Fibroblast of peridontal ligament (primary cell): Measurements from ENCODE around the gene CALHM3.

ENCODE experiments used
- DNase-seq: peaks from one replicate; pipeline ENCODE4 v3.0.0-alpha.2; 2010; ENCODE audit errors: extremely low read depth

The CALHM3 gene

DNA sequence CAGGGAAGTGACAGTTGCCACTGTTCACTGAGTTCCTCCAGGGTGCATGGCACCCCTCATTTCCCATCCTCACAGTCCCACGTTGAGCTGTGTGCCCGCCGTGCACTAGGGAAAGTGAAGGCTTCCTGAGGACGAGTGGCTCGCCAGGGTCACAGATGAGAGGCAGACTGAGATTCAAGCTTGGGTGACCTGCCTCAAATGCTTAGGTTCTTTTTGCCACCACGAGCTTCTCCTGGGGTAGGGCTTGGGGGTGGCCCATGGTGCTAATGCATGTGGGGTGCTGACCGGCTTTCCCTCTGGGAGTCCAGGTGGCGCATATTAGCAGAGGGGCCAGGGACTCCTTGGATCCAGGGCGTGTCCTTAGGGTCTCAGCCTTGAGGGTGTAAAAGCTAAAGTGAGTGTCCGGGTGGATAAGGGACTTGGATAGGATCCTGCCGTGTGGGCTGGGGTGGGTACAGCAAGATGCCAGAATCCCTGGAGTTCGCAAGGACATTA lies 28.8 kb downstream of the CALHM3 start:
- DNase-seq, result no peak

DNA sequence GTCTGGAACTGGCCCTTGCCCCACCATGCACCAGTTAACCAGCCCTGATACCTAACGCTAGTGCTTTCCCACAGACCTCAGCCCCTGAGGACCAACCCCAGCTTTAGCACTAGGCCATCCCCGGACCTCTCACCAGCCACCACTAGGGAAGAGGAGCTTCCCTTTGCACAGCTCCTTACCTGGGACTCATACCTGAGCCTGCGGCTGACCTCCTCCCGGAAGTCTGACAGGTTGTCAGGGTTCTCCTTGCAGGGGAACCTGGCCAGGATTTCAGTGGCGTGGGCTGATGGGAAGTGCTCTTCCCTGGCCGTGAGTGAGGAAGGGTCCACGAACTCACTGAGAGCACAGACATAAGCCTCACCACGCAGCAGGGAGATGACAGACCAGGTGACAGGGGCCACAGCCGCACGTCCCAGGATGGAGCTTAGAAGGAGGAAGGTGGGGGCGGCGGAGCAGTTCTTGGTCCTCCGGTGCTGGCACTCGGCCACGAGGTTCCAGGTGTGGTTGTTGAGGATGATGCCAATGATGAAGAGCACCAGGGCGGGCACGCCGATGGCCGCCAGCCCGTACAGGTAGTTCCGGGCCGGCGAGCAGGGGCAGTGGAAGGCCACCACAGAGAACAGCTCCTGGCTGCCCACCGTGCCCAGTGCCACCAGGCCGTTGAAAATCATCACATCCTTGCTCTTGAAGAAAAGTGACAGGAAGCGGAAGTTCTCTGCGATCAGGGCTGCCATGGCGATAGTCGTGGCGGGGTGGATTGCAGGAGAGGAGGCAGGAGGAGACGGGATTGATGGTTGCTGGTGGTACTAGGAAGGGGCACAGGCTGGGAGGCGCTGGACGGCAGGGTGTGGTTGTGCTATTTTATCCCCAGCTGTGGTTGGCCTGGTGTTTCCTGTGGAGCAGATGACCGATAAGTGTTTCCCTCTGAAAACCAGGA lies 29.6 kb downstream of the CALHM3 start:
- no peak for DNase-seq

GRCh38 chr10:103448746-103449145 lies 30.3 kb downstream of the CALHM3 start:
- DNase-seq, result peak; percentile 91

GRCh38 chr10:103447187-103447586 lies 31.9 kb downstream of the CALHM3 start:
- DNase-seq, result no peak

- peak; percentile 80 for DNase-seq
Observed at GRCh38 chr10:103445767-103446567, 33.1 kb downstream of the CALHM3 start.

GRCh38 chr10:103445366-103445765 lies 33.7 kb downstream of the CALHM3 start:
- DNase-seq, result no peak

- no peak for DNase-seq
Observed at GRCh38 chr10:103444478-103444877, 34.6 kb downstream of the CALHM3 start.

- DNase-seq, result no peak
Observed at GRCh38 chr10:103443475-103444185, 35.4 kb downstream of the CALHM3 start.

GRCh38 chr10:103442031-103442461 lies 37.0 kb downstream of the CALHM3 start:
- DNase-seq, result peak; percentile 48

GRCh38 chr10:103441611-103442010 lies 37.4 kb downstream of the CALHM3 start:
- no peak for DNase-seq

- DNase-seq, result no peak
Observed at GRCh38 chr10:103441206-103441605, 37.8 kb downstream of the CALHM3 start.

DNA sequence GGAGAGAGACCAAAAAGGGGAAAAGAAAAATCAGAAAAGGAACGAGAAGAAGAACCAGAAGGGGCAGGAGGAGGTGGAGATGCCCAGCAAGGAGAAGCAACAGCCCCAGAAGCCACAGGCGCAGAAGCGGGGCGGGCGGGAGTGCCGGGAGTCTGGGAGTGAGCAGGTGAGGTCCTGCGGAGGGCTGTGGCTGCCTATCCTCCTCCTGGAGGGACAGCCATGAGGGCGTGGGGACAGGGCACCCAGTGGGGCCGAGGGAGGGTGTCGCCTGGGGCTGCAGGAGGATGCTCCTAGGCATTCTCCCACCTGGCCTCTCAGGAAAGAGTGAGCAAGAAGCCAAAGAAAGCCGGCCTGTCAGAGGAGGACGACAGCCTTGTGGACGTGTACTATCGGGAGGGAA lies 38.6 kb downstream of the CALHM3 start:
- no peak for DNase-seq

GRCh38 chr10:103439776-103440175 lies 39.3 kb downstream of the CALHM3 start:
- DNase-seq, result no peak

DNA sequence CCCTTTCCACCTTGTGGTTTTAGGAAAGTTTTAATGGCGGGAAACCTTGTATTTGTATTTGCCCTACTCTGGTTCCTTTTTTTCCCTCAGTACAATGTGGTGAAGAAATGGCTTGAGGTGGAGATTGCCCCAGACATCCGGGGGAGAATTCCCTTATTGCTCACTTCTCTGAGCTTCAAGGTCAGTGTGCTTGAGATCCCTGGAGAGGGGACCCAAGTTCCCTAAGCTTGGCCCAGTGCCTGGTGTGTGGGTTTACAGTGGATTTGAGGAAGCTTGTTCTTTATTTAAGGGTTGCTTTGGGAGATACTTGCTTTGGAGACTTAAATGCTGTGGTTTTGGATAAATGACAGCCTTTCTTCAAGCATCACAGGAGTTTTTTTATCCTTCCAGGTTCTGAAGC lies 45.2 kb downstream of the CALHM3 start:
- DNase-seq, result peak; percentile 66

DNA sequence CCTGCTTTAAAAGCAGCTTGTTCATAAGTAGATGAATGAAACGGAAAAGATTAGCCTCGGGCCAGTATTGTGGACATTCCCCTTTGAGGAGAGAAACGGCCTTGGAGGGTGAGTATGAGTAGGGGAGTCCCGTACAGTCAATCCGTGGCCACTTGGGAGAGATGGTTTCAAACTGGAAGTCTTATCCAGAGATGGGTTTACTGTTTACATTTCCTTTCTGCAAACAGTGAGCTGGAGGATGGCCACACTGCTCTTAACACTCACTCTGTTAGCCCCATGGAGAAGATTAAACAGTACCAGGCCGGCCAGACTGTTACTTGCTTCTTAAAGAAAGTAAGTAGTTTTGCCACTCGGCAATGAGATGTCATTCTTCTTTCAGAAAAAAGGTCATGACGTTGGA lies 47.1 kb downstream of the CALHM3 start:
- peak; percentile 66 for DNase-seq

DNA sequence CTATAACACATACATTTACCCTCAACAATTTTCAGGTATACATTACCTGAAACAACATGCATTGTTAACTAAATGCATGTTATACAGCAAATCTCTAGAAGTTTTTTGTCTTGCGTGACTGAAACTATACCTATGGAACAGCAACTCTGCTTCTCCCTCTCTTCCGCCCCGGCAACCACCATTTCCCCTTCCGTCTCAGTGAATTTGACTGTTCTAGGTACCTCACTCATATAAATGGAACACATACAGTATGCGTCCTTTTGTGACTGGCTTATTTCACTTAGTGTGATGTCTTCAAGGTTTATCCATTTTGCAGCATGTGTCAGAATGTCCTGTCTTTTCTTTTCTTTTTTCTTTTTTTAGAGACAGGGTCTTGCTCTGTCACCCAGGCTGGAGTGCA lies 49.4 kb downstream of the CALHM3 start:
- DNase-seq, result no peak

GRCh38 chr10:103428989-103429643 lies 49.9 kb downstream of the CALHM3 start:
- no peak for DNase-seq

DNA sequence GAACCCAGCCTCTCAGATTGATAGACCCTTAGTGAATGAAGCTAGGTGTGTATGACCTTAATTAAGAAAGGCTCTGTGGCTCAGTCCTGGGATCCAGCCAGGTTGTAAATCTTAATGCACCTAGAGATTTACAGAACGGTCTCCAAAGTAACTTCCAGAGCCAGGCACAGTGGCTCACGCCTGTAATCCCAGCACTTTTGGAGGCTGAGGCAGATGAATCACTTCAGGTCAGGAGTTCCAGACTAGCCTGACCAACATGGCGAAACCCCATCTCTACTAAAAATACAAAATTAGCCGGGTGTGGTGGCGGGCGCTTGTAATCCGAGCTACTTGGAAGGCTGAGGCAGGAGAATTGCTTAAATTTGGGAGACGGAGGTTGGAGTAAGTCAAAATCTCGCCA lies 51.2 kb downstream of the CALHM3 start:
- no peak for DNase-seq

GRCh38 chr10:103423748-103424147 lies 55.3 kb downstream of the CALHM3 start:
- no peak for DNase-seq
